ENCODE measurements around the gene RBM26.
A peak's percentile ranks its signal among the peaks of the same experiment; 100 is the strongest.

RBM26 gene

DNA sequence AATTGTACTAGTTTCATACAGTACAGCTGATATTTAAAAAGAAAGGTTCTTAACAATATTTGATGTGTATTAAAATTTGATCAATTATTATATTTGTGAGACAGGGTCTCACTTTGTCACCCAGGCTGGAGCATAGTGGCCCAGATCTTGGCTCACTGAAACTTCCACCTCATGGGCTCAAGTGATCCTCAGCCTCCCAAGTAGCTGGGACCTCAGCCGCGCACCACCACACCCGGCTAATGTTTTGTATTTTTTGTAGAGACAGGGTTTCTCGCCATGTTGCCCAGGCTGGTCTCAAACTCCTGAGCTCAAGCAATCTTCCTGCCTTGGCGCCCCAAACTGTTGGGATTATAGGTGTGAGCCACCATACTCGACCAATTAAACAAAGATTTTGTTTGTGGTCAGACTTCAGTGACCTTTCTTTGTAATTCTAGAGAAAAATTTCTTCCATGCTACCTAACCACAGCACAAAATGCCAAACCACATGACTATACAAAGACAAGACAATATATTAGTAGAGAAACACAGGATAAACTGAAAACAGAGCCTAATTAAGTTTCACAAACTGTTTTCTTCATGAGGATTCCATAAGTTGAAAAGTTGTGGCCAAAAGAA is 59.6 kb downstream of the RBM26 start:
- peaks cover 16% of the 10 kb centered on the region for H3K4me1 Mint-ChIP-seq (ENCODE audit: low read depth)
- H3K27ac Mint-ChIP-seq: peak overlapping the region; percentile 59
- H3K36me3 Mint-ChIP-seq: no peaks in the 10 kb centered on the region
- H3K9me3 Mint-ChIP-seq (ENCODE audit: low read depth): no peaks in the 10 kb centered on the region
- no peak overlapping the region for H3K4me3 Mint-ChIP-seq
- H3K27me3 Mint-ChIP-seq: no peaks in the 10 kb centered on the region

GRCh38 chr13:79341202-79341601 is 64.9 kb downstream of the RBM26 start:
- no peak overlapping the region for H3K27ac Mint-ChIP-seq
- H3K4me3 Mint-ChIP-seq: no peak overlapping the region
- H3K27me3 Mint-ChIP-seq: no peaks in the 10 kb centered on the region
- H3K36me3 Mint-ChIP-seq: peaks cover 6% of the 10 kb centered on the region
- peaks cover 2% of the 10 kb centered on the region for H3K4me1 Mint-ChIP-seq (ENCODE audit: low read depth)
- no peaks in the 10 kb centered on the region for H3K9me3 Mint-ChIP-seq (ENCODE audit: low read depth)

- Mint-ChIP-seq H3K4me3 (no peak overlapping the region), H3K9me3 (ENCODE audit: low read depth) (no peaks in the 10 kb centered on the region), H3K4me1 (ENCODE audit: low read depth) (peaks cover 2% of the 10 kb centered on the region), H3K27me3 (no peaks in the 10 kb centered on the region), H3K27ac (no peak overlapping the region), H3K36me3 (peaks cover 10% of the 10 kb centered on the region)
These were observed 65.6 kb downstream of the RBM26 start for GRCh38 chr13:79340490-79340889.

DNA sequence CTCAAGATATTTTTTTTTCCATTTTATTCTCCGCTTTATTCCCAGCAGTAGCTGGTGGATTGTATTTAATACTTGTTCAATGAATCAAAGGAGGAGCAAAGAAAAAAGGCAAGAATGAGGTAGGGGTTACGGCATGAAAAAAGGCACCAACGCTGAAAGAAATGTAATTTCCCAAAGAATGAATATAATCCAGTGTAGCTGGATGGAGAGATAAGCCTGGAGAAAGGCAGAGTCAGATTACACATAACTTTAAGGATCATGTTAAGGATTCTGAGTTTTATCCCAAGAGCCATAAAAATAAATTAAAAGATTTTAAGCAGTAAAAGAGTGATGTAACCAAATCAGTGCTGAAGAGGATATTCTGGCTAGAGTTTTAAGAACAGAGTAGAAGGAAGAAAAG is 67.7 kb downstream of the RBM26 start:
- Mint-ChIP-seq H3K27ac (no peak overlapping the region), H3K9me3 (ENCODE audit: low read depth) (no peaks in the 10 kb centered on the region), H3K36me3 (peaks cover 13% of the 10 kb centered on the region), H3K4me1 (ENCODE audit: low read depth) (no peaks in the 10 kb centered on the region), H3K27me3 (no peaks in the 10 kb centered on the region), H3K4me3 (no peak overlapping the region)

DNA sequence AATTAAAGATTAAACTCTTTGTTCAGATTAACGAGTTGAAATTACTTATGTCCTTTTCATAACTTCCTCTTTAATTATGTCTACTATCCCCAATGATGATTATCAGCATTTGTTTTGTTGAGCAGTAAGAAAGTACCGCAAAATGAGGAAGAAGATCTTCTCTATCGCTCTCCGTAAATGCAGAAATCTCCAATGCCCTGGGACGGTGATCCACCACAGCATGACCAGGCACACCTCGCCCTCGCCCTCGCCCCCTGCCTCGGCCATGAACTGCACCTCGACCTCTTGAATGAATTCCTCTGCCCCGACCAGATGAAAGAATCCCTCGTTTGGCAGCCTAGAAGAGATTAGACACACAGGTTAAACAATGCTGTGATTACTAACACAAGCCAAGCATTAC is 69.1 kb downstream of the RBM26 start:
- Mint-ChIP-seq H3K9me3 (ENCODE audit: low read depth) (no peaks in the 10 kb centered on the region), H3K27me3 (no peaks in the 10 kb centered on the region), H3K4me1 (ENCODE audit: low read depth) (peaks cover 1% of the 10 kb centered on the region), H3K4me3 (no peak overlapping the region), H3K36me3 (peaks cover 13% of the 10 kb centered on the region), H3K27ac (peak overlapping the region; percentile 7)

DNA sequence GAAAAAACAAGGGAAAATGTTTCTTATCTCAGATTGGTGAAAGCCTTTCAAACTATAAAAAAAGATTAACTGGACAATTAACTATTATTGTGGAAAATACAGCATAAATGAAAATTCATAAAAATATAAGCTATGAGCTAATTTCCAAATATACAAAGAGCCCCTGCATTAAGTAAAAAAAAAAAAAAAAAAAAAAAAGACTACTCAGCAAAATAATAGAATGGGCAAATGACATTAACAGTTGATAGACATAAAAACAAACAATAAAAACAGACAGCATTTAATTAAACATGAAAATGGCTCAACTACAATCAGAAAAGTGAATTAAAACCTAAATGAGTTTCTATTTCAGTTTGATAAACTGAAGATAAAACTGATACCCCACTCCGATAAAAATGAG is 77.5 kb downstream of the RBM26 start:
- H3K4me3 Mint-ChIP-seq: no peak overlapping the region
- peak overlapping the region; percentile 16 for H3K27ac Mint-ChIP-seq
- H3K36me3 Mint-ChIP-seq: peaks cover 3% of the 10 kb centered on the region
- no peaks in the 10 kb centered on the region for H3K27me3 Mint-ChIP-seq
- no peaks in the 10 kb centered on the region for H3K9me3 Mint-ChIP-seq (ENCODE audit: low read depth)
- H3K4me1 Mint-ChIP-seq (ENCODE audit: low read depth): peaks cover 7% of the 10 kb centered on the region

GRCh38 chr13:79320433-79320832 is 85.6 kb downstream of the RBM26 start:
- Mint-ChIP-seq H3K27me3 (no peaks in the 10 kb centered on the region), H3K36me3 (peaks cover 7% of the 10 kb centered on the region), H3K27ac (peak overlapping the region; percentile 46), H3K4me1 (ENCODE audit: low read depth) (peaks cover 12% of the 10 kb centered on the region), H3K4me3 (no peak overlapping the region), H3K9me3 (ENCODE audit: low read depth) (no peaks in the 10 kb centered on the region)

- Mint-ChIP-seq H3K9me3 (ENCODE audit: low read depth) (no peaks in the 10 kb centered on the region), H3K27me3 (no peaks in the 10 kb centered on the region), H3K27ac (no peak overlapping the region), H3K4me3 (no peak overlapping the region), H3K4me1 (ENCODE audit: low read depth) (peaks cover 12% of the 10 kb centered on the region), H3K36me3 (peaks cover 7% of the 10 kb centered on the region)
These were observed 87.4 kb downstream of the RBM26 start for GRCh38 chr13:79318664-79319063.

- Mint-ChIP-seq H3K4me3 (no peak overlapping the region), H3K27me3 (no peaks in the 10 kb centered on the region), H3K9me3 (ENCODE audit: low read depth) (no peaks in the 10 kb centered on the region), H3K27ac (peak overlapping the region; percentile 8), H3K4me1 (ENCODE audit: low read depth) (peaks cover 12% of the 10 kb centered on the region), H3K36me3 (peaks cover 7% of the 10 kb centered on the region)
These were observed 88.2 kb downstream of the RBM26 start for GRCh38 chr13:79317856-79318255.

- H3K4me1 Mint-ChIP-seq (ENCODE audit: low read depth): no peaks in the 10 kb centered on the region
- H3K27ac Mint-ChIP-seq: peak overlapping the region; percentile 42
- no peaks in the 10 kb centered on the region for H3K27me3 Mint-ChIP-seq
- no peaks in the 10 kb centered on the region for H3K9me3 Mint-ChIP-seq (ENCODE audit: low read depth)
- H3K36me3 Mint-ChIP-seq: peaks cover 4% of the 10 kb centered on the region
- no peak overlapping the region for H3K4me3 Mint-ChIP-seq
These were observed 91.4 kb downstream of the RBM26 start for GRCh38 chr13:79314652-79315051.

DNA sequence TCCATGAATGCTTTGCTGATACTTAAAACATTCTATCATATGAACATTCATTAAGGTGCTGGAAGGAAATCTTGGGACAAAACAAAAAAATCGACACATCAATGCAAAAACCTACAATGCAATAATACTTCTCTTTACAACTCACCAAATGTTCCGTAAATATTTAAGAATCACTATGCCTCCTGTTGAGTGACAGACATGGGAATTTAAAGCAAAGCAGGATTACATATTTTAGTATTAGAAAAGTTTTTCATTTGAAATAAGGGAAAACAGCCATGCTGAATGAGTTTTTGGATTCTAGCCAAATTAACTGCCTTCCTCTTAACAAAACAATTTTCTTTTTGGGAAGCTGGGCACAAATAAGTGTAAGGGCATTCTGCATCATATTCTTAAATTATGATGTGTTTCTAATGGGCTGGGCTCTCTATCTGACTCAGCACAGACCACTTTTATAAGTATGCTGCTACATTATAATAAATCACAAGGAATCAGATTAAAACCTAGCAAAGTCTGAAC is 93.7 kb downstream of the RBM26 start:
- Mint-ChIP-seq H3K4me1 (ENCODE audit: low read depth) (peaks cover 2% of the 10 kb centered on the region), H3K9me3 (ENCODE audit: low read depth) (no peaks in the 10 kb centered on the region), H3K27me3 (no peaks in the 10 kb centered on the region), H3K36me3 (no peaks in the 10 kb centered on the region), H3K4me3 (no peak overlapping the region), H3K27ac (peak overlapping the region; percentile 52)

DNA sequence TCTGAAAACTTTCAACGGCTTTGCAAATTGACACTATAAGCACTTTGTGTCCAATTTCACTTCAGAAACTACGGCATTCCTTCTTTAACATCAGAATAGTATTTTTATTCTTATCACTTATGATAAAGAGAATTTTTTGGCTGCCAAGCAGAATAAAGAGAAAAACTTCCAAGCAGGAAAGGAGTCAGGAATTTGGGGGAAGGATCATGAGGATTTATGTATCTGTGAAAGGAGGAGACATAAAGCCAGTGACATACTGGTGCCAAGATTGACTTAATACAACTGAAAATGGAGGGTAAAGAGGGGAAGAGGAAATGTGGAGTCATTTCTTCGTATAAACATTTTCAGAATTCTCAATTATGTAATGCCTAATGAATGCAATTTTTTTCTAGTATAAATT is 94.7 kb downstream of the RBM26 start:
- H3K4me1 Mint-ChIP-seq (ENCODE audit: low read depth): peaks cover 2% of the 10 kb centered on the region
- H3K4me3 Mint-ChIP-seq: no peak overlapping the region
- no peaks in the 10 kb centered on the region for H3K9me3 Mint-ChIP-seq (ENCODE audit: low read depth)
- peak overlapping the region; percentile 8 for H3K27ac Mint-ChIP-seq
- no peaks in the 10 kb centered on the region for H3K36me3 Mint-ChIP-seq
- H3K27me3 Mint-ChIP-seq: no peaks in the 10 kb centered on the region

- H3K27ac Mint-ChIP-seq: no peak overlapping the region
- H3K4me1 Mint-ChIP-seq (ENCODE audit: low read depth): peaks cover 2% of the 10 kb centered on the region
These were observed 96.4 kb downstream of the RBM26 start for GRCh38 chr13:79309690-79310089.

DNA sequence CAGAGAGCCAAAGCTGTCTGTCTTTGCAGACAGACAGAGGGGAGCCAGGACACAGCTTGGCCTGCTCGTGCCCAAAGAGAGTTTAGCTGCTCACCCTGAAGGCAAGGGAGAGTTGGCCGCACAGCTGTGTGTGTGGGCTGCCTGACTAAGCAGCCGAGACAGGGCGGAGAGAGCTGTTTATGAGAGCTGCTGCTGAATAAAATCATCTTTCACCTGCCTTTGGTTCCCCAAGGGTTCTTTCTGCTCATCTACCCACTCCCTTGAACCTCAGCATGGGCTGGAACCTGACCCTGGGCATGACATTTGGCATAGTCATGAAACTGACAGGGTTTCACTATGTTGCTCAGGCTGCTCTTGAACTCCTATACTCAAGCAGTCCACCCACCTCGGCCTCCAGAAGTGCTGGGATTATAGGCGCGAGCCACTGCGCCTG is 98.2 kb downstream of the RBM26 start:
- Mint-ChIP-seq H3K4me3 (no peak overlapping the region), H3K4me1 (ENCODE audit: low read depth) (peaks cover 2% of the 10 kb centered on the region), H3K36me3 (no peaks in the 10 kb centered on the region), H3K27me3 (no peaks in the 10 kb centered on the region), H3K9me3 (ENCODE audit: low read depth) (no peaks in the 10 kb centered on the region), H3K27ac (no peak overlapping the region)

More at GRCh38 chr13:79309690-79310089, 96.4 kb downstream of the RBM26 start:
- Mint-ChIP-seq H3K4me3 (no peak overlapping the region), H3K36me3 (no peaks in the 10 kb centered on the region), H3K9me3 (ENCODE audit: low read depth) (no peaks in the 10 kb centered on the region), H3K27me3 (no peaks in the 10 kb centered on the region)

DNA sequence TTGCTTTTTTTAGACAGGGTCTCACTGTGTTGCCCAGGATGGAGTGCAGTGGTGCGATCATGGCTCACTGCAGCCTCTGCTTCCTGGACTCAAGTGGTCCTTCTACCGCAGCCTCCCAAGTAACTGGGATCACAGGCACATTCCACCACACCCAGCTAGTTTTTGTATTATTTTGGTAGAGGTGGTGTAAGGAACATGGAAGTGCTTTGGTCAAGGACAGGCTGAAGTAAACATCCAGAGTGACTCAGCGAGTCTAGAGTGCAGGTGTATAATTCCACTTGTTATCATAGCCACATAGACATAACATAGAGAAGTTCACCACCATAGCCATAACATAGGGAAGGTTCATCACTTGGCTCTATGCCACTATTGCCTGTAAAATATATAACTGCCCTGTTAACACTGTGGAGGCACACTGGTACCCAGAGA is 98.6 kb downstream of the RBM26 start:
- H3K27me3 Mint-ChIP-seq: no peaks in the 10 kb centered on the region
- H3K27ac Mint-ChIP-seq: no peak overlapping the region
- H3K4me1 Mint-ChIP-seq (ENCODE audit: low read depth): peaks cover 2% of the 10 kb centered on the region
- H3K36me3 Mint-ChIP-seq: no peaks in the 10 kb centered on the region
- H3K4me3 Mint-ChIP-seq: no peak overlapping the region
- no peaks in the 10 kb centered on the region for H3K9me3 Mint-ChIP-seq (ENCODE audit: low read depth)

DNA sequence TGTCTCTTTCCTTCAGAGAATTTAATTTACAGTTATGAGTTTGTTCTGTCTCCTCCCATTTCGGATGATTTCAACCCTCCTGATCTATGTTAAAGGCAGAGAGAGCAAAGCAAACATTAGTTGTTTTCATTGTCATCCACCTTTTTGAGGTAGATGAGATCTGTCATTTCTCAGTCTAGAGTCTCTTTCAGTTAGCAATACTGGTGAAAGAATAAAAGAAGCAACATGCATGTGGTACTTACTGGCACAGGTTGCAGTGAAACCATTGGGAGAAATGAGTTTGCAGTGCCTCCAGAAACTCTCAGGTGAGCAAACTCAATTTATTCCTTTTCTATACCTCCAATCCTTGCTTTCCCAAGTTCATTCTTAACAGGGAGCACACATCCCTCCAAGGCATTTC is 99.4 kb downstream of the RBM26 start:
- Mint-ChIP-seq H3K4me3 (no peak overlapping the region), H3K4me1 (ENCODE audit: low read depth) (peaks cover 2% of the 10 kb centered on the region), H3K27me3 (no peaks in the 10 kb centered on the region), H3K27ac (no peak overlapping the region), H3K36me3 (no peaks in the 10 kb centered on the region), H3K9me3 (ENCODE audit: low read depth) (no peaks in the 10 kb centered on the region)

Data from activated naive CD8-positive, alpha-beta T cell (primary cell).